Hepatocyte (in vitro differentiated cells): ENCODE data around the gene PRSS56. TPM values are rescaled to one million over a fixed set of nuclear protein-coding genes. Genes with fewer than 3 reads are reported as not detected.

Experiments used
- DNase-seq: peaks from one replicate; pipeline ENCODE4 v3.0.0-alpha.2; 2016; ENCODE audit warnings: low spot score
- H2AFZ ChIP-seq: fragments of 200-600 bp; sonication (generic); 2 replicates; pipeline ENCODE4 v1.6.0; 2016; ENCODE audit warnings: antibody characterized with exemption, mild to moderate bottlenecking
- H3K27ac ChIP-seq: fragments of 200-600 bp; sonication (generic); 2 replicates; pipeline ENCODE4 v1.5.1; 2016; ENCODE audit warnings: mild to moderate bottlenecking
- H3K27me3 ChIP-seq: fragments of 200-600 bp; sonication (generic); 2 replicates; pipeline ENCODE4 v1.6.1; 2016
- H3K36me3 ChIP-seq: fragments of 200-600 bp; sonication (generic); replicated peaks from 2 replicates; pipeline ENCODE4 v1.5.1; 2016; ENCODE audit warnings: low read depth; ENCODE audit not compliant: insufficient read depth
- H3K4me1 ChIP-seq: fragments of 200-600 bp; sonication (generic); 2 replicates; pipeline ENCODE4 v1.5.1; 2016; ENCODE audit warnings: mild to moderate bottlenecking, moderate library complexity; ENCODE audit not compliant: insufficient read depth
- H3K4me2 ChIP-seq: fragments of 200-600 bp; sonication (generic); 2 replicates; pipeline ENCODE4 v1.6.0; 2016
- H3K4me3 ChIP-seq: fragments of 200-600 bp; sonication (generic); 2 replicates; pipeline ENCODE4 v1.5.1; 2016; ENCODE audit warnings: mild to moderate bottlenecking
- H3K79me2 ChIP-seq: fragments of 200-600 bp; sonication (generic); 2 replicates; pipeline ENCODE4 v1.6.0; 2017; ENCODE audit warnings: mild to moderate bottlenecking
- H3K9me2 ChIP-seq: fragments of 200-600 bp; sonication (generic); replicated peaks from 2 replicates; pipeline ENCODE4 v1.6.0; 2017; ENCODE audit warnings: mild to moderate bottlenecking; ENCODE audit not compliant: insufficient read depth
- H3K9me3 ChIP-seq: fragments of 200-600 bp; sonication (generic); 2 replicates; pipeline ENCODE4 v1.5.1; 2016; ENCODE audit warnings: low read depth, mild to moderate bottlenecking
- H4K20me1 ChIP-seq: fragments of 200-600 bp; sonication (generic); 2 replicates; pipeline ENCODE4 v1.6.0; 2016; ENCODE audit warnings: mild to moderate bottlenecking; ENCODE audit not compliant: insufficient read depth, poor library complexity, severe bottlenecking
- CTCF ChIP-seq: fragments of 200-600 bp; sonication (generic); IDR thresholded peaks from 2 replicates; pipeline ENCODE4 v1.5.1; 2016; ENCODE audit warnings: antibody characterized with exemption, mild to moderate bottlenecking; ENCODE audit not compliant: poor library complexity
- EZH2 ChIP-seq: fragments of 200-600 bp; sonication (generic); IDR thresholded peaks from 2 replicates; pipeline ENCODE4 v1.6.1; 2016; ENCODE audit warnings: antibody characterized with exemption, mild to moderate bottlenecking, borderline replicate concordance
- EZH2phosphoT487 ChIP-seq: fragments of 200-600 bp; sonication (generic); IDR thresholded peaks from one replicate; pipeline ENCODE4 v1.6.1; 2018; ENCODE audit warnings: antibody characterized with exemption, mild to moderate bottlenecking, low read depth, moderate library complexity; ENCODE audit not compliant: unreplicated experiment, severe bottlenecking
- WGBS: methylation state at CpG from one replicate; pipeline ENCODE4 v1.1.6; 2016; ENCODE audit warnings: low lambda C conversion rate; ENCODE audit errors: missing lambda C conversion rate; 5-methylcytosine and 5-hydroxymethylcytosine counted together
- polyA plus RNA-seq: library from polyadenylated mRNA; unstranded; fragments of >200 nt; fragmentation: Nextera tagmentation; extraction: Ambion mirVana; gene quantifications from 2 replicates; pipeline ENCODE4 v1.2.1, GENCODE V29; 2016
- total RNA-seq: library from RNA; depleted of rRNA; stranded (reverse); fragments of >200 nt; gene quantifications from 2 replicates; pipeline ENCODE4 v1.2.3, GENCODE V29; 2014

The PRSS56 gene
- total and polyA plus RNA-seq, 2 experiments from 2014 or later, result not detected

DNA sequence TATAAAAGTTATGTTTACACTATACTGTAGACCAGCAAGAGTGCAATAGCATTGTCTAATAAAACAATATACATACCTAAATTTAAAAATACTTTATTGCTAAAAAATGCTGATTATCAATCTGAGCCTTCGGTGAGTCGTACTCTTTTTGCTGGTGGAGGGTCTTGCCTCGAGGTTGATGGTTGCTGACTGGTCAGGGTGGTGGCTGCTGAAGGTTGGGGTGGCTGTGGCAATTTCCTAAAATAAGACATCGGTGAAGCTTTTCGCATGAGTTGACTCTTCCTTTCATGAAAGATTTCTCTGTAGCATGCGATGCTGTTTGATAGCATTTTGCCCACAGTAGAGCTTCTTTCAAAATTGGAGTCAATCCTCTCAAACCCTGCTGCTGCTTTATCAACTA, 27.8 kb downstream of the PRSS56 start:
- Histone ChIP-seq H2AFZ (no peak overlapping the region), H3K27ac (no peak overlapping the region), H3K9me2 (no peaks in the 10 kb centered on the region), H4K20me1 (no peaks in the 10 kb centered on the region), H3K36me3 (no peaks in the 10 kb centered on the region), H3K4me3 (no peak overlapping the region), H3K4me2 (no peak overlapping the region), H3K27me3 (no peaks in the 10 kb centered on the region), H3K4me1 (no peaks in the 10 kb centered on the region), H3K79me2 (peaks cover 56% of the 10 kb centered on the region), H3K9me3 (no peaks in the 10 kb centered on the region)
- WGBS, result 98% methylated on average over 6 of the region's 6 CpGs
- TF ChIP-seq CTCF (no peak), EZH2 (no peak), EZH2phosphoT487 (no peak)
- DNase-seq, result no peak

GRCh38 chr2:232549655-232550353, 29.6 kb downstream of the PRSS56 start:
- Histone ChIP-seq H4K20me1 (peaks cover 14% of the 10 kb centered on the region), H3K4me1 (no peaks in the 10 kb centered on the region), H3K27me3 (no peaks in the 10 kb centered on the region), H3K27ac (peak overlapping the region; percentile 95), H2AFZ (peak overlapping the region; percentile 86), H3K4me3 (peak overlapping the region; percentile 51), H3K9me3 (no peaks in the 10 kb centered on the region), H3K79me2 (peaks cover 74% of the 10 kb centered on the region), H3K9me2 (no peaks in the 10 kb centered on the region), H3K4me2 (peak overlapping the region; percentile 80), H3K36me3 (no peaks in the 10 kb centered on the region)
- no peak for DNase-seq
- WGBS, result 30% methylated on average over 21 of the region's 21 CpGs
- no peak for TF ChIP-seq EZH2phosphoT487
- TF ChIP-seq EZH2, result no peak
- no peak for TF ChIP-seq CTCF

- peak within 1 kb of the TSS; percentile 51 for H3K4me3 ChIP-seq
- H3K9me3 ChIP-seq, result no peaks in the 10 kb centered on the region
- H2AFZ ChIP-seq, result peak within 1 kb of the TSS; percentile 86
- 2% methylated on average over 51 of the region's 81 CpGs for WGBS
- no peaks in the 10 kb centered on the region for H3K4me1 ChIP-seq
- TF ChIP-seq EZH2phosphoT487, result no peak
- TF ChIP-seq EZH2, result no peak
- TF ChIP-seq CTCF, result no peak
- peak within 1 kb of the TSS; percentile 89 for H3K4me2 ChIP-seq
- H3K27ac ChIP-seq, result peak within 1 kb of the TSS; percentile 95
- no peaks in the 10 kb centered on the region for H3K36me3 ChIP-seq
- H3K27me3 ChIP-seq, result no peaks in the 10 kb centered on the region
- peak; percentile 97 for DNase-seq
- peaks cover 82% of the 10 kb centered on the region for H3K79me2 ChIP-seq
- peaks cover 22% of the 10 kb centered on the region for H4K20me1 ChIP-seq
- no peaks in the 10 kb centered on the region for H3K9me2 ChIP-seq
Observed at GRCh38 chr2:232550354-232551249, 30.4 kb downstream of the PRSS56 start, which contains the start of the genes EIF4E2 and TIGD1. EIF4E2 (plus strand) TSS chr2:232550689; CDS start chr2:232550725, 36 bp downstream. TIGD1 (minus strand) TSS chr2:232550557; CDS start chr2:232549882, 675 bp downstream.
